A549 treated with AZD2906 at 1 μM for 4 hours (cell line): ENCODE measurements around the gene NID1. TPM values are rescaled to one million over a fixed set of nuclear protein-coding genes. Genes with fewer than 3 reads are reported as not detected.

ENCODE experiments used
- total RNA-seq: library from RNA; stranded (reverse); fragments of 200-300 nt; extraction: Qiagen RNA extraction; gene quantifications from 5 replicates; pipeline ENCODE4 v1.2.3, GENCODE V29; 2022

NID1 gene, protein sequence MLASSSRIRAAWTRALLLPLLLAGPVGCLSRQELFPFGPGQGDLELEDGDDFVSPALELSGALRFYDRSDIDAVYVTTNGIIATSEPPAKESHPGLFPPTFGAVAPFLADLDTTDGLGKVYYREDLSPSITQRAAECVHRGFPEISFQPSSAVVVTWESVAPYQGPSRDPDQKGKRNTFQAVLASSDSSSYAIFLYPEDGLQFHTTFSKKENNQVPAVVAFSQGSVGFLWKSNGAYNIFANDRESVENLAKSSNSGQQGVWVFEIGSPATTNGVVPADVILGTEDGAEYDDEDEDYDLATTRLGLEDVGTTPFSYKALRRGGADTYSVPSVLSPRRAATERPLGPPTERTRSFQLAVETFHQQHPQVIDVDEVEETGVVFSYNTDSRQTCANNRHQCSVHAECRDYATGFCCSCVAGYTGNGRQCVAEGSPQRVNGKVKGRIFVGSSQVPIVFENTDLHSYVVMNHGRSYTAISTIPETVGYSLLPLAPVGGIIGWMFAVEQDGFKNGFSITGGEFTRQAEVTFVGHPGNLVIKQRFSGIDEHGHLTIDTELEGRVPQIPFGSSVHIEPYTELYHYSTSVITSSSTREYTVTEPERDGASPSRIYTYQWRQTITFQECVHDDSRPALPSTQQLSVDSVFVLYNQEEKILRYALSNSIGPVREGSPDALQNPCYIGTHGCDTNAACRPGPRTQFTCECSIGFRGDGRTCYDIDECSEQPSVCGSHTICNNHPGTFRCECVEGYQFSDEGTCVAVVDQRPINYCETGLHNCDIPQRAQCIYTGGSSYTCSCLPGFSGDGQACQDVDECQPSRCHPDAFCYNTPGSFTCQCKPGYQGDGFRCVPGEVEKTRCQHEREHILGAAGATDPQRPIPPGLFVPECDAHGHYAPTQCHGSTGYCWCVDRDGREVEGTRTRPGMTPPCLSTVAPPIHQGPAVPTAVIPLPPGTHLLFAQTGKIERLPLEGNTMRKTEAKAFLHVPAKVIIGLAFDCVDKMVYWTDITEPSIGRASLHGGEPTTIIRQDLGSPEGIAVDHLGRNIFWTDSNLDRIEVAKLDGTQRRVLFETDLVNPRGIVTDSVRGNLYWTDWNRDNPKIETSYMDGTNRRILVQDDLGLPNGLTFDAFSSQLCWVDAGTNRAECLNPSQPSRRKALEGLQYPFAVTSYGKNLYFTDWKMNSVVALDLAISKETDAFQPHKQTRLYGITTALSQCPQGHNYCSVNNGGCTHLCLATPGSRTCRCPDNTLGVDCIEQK
- 5.3 to 9.1 TPM (median 7.7 TPM) in 5 replicates for total RNA-seq

DNA sequence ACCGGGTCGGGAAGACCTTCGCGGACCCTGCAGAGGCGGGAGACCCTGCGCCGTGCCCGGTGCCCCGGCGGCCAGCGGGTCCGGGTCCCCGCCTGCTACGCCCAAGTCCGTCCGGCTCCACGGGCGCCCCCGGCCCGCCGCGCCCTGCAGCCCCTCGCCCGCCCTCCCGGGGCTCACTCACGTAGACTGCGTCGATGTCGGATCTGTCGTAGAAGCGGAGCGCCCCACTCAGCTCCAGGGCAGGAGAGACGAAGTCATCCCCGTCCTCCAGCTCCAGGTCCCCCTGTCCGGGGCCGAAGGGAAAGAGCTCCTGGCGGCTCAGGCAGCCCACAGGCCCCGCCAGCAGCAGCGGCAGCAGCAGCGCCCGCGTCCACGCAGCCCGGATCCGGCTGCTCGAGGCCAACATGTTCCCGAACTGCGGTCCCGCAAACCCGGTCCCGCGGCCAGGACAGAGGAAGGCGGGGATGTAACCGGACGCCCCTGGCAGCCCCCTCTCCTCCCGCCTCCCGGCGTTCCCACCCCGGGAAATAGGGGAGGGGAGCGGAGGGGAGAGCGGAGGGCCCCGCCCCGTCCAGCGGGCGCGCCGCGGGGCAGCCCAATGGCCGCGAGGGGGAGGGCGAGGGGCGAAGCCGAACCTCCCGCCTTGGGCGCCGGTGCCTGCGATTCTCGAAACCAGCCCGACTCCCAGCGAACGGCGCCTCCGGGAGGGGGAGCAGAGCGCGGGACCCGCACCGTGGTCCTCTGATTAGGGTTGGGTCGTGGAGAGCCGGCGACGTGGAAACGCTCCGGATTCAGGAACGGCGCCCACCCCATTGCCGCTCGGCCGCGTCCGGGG is at the start of gene NID1:
NID1 (minus strand) TSS at position 417 of the 835 bp plus-strand sequence; CDS start at position 406, 11 bp downstream.

Other genes starting within 250 kb of the NID1 start
- 3.0 to 4.3 TPM (median 4.0 TPM) in 5 replicates for gene LYST, start 198.2 kb downstream of the NID1 start, total RNA-seq
- gene GPR137B, start 77.4 kb upstream of the NID1 start, total RNA-seq, result 15.6 to 18.5 TPM (median 16.4 TPM) in 5 replicates
- 2.7 to 3.2 TPM (median 2.7 TPM) in 5 replicates for gene ERO1B, start 216.9 kb upstream of the NID1 start, total RNA-seq